ACC112 (cell line): Measurements from ENCODE around the gene DTYMK.

Experiments used
- H2AFZ ChIP-seq: fragments of 200-600 bp; sonication (generic); one replicate; pipeline ENCODE4 v1.6.0; 2017; ENCODE audit warnings: antibody characterized with exemption, low read length; ENCODE audit not compliant: unreplicated experiment
- H3K27ac ChIP-seq: fragments of 200-600 bp; sonication (generic); 2 replicates; pipeline ENCODE4 v1.5.1; 2014; ENCODE audit warnings: low read depth, mild to moderate bottlenecking, antibody characterized with exemption, low read length, moderate library complexity
- H3K27me3 ChIP-seq: fragments of 200-600 bp; sonication (generic); 2 replicates; pipeline ENCODE4 v1.6.1; 2014; ENCODE audit warnings: mild to moderate bottlenecking, antibody characterized with exemption, low read length, moderate library complexity, mixed read lengths; ENCODE audit not compliant: insufficient read depth
- H3K36me3 ChIP-seq: fragments of 200-600 bp; sonication (generic); 2 replicates; pipeline ENCODE4 v1.6.1; 2016; ENCODE audit warnings: mild to moderate bottlenecking, antibody characterized with exemption, low read length, moderate library complexity, mixed read lengths; ENCODE audit not compliant: insufficient read depth
- H3K4me1 ChIP-seq: fragments of 200-600 bp; sonication (generic); one replicate; pipeline ENCODE4 v1.6.1; 2016; ENCODE audit warnings: low read length, mixed read lengths; ENCODE audit not compliant: insufficient read depth, unreplicated experiment, control insufficient read depth
- H3K4me3 ChIP-seq: fragments of 200-600 bp; sonication (generic); 2 replicates; pipeline ENCODE4 v1.5.1; 2014; ENCODE audit warnings: mild to moderate bottlenecking, low read depth, low read length
- H3K79me2 ChIP-seq: fragments of 200-600 bp; sonication (generic); one replicate; pipeline ENCODE4 v1.6.0; 2016; ENCODE audit warnings: low read length; ENCODE audit not compliant: control insufficient read depth, unreplicated experiment, insufficient read depth

Gene DTYMK

DNA sequence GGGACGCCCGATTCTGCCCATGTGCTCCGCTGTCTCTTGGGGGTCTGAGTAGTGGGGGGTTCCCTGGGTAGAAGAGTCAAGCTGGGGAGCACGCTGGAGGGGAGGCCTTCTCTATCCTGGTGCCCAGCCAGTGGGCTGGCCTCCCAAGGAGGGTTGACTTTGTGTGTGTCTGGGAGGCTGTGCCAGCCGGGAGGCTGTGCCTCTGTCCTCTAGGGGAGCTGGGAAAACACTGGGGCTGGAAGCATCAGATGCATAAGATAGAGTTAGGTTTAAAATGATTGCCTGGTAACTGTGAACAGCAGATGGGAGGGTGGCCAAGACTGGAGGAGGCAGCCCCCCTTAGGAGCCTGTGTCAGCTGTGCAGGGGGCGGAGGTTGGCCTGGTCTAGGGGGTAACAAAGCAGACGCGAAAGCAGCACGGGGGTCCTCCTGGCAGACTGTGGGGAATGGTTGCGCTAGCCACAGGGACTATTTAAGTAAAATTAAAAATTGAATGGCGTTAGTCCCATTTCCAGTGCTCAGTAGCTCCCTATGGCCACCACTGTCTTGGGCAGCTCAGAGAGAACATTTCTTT, 16.5 kb upstream of the DTYMK start:
- peak overlapping the region; percentile 91 for H3K4me3 ChIP-seq
- H2AFZ ChIP-seq, result peak overlapping the region; percentile 23
- H3K4me1 ChIP-seq, result peaks cover 8% of the 10 kb centered on the region
- H3K79me2 ChIP-seq, result peaks cover 15% of the 10 kb centered on the region
- H3K27ac ChIP-seq, result no peak overlapping the region
- H3K36me3 ChIP-seq, result peaks cover 24% of the 10 kb centered on the region
- H3K27me3 ChIP-seq, result no peaks in the 10 kb centered on the region

- Histone ChIP-seq H3K79me2 (peaks cover 15% of the 10 kb centered on the region), H2AFZ (peak overlapping the region; percentile 23), H3K27ac (peak overlapping the region; percentile 85), H3K4me3 (peak overlapping the region; percentile 91), H3K27me3 (no peaks in the 10 kb centered on the region), H3K4me1 (peaks cover 8% of the 10 kb centered on the region), H3K36me3 (peaks cover 19% of the 10 kb centered on the region)
These were observed 15.8 kb upstream of the DTYMK start for GRCh38 chr2:241702155-241703031.

GRCh38 chr2:241701399-241702154, 15.0 kb upstream of the DTYMK start, which contains the start of gene ING5:
Gene ING5 (plus strand): TSS chr2:241702039. CDS start chr2:241702066, 27 bp downstream.
- peaks cover 15% of the 10 kb centered on the region for H3K79me2 ChIP-seq
- H2AFZ ChIP-seq, result peak within 1 kb of the TSS; percentile 38
- H3K4me3 ChIP-seq, result peak within 1 kb of the TSS; percentile 91
- peaks cover 14% of the 10 kb centered on the region for H3K36me3 ChIP-seq
- H3K4me1 ChIP-seq, result peaks cover 8% of the 10 kb centered on the region
- no peaks in the 10 kb centered on the region for H3K27me3 ChIP-seq
- H3K27ac ChIP-seq, result peak within 1 kb of the TSS; percentile 85

DNA sequence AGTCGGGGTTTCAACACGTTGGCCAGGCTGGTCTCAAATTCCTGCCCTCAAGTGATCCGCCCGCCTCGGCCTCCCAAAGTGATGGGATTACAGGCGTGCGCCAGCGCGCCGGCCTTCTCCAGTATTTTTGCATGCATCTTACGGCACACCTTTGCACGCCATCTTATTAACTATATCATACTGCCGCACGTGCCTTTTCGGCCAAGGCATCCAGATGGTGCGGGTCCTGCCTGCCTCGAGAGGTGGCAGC, 14.5 kb upstream of the DTYMK start:
- H3K4me1 ChIP-seq, result peaks cover 8% of the 10 kb centered on the region
- H2AFZ ChIP-seq, result peak overlapping the region; percentile 38
- peaks cover 10% of the 10 kb centered on the region for H3K36me3 ChIP-seq
- H3K27ac ChIP-seq, result peak overlapping the region; percentile 85
- H3K27me3 ChIP-seq, result no peaks in the 10 kb centered on the region
- H3K4me3 ChIP-seq, result peak overlapping the region; percentile 87
- peaks cover 15% of the 10 kb centered on the region for H3K79me2 ChIP-seq

- Histone ChIP-seq H2AFZ (no peak overlapping the region), H3K36me3 (no peaks in the 10 kb centered on the region), H3K79me2 (no peaks in the 10 kb centered on the region), H3K27ac (no peak overlapping the region), H3K27me3 (no peaks in the 10 kb centered on the region), H3K4me1 (peaks cover 18% of the 10 kb centered on the region), H3K4me3 (no peak overlapping the region)
These were observed 9.0 kb upstream of the DTYMK start for GRCh38 chr2:241695651-241696050.

DNA sequence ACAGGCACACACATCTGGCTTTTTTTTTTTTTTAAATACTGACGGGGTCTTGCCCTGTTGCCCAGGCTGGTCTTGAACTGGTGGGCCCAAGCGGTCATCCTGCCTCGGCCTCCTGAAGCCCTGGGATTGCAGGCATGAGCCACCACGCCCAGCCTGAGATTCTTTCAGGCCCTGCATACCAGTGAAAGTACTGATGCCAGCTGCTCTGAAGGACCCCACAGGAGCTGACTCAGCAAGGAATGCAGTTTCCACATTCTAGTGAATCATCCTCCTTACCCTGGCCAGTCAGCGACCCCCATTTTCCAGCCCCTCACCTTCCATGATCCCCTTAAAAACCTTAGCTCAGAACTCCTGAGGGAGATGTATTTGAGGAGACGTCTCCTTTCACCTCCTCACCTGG, 5.8 kb upstream of the DTYMK start:
- peaks cover 22% of the 10 kb centered on the region for H3K79me2 ChIP-seq
- H3K27me3 ChIP-seq, result no peaks in the 10 kb centered on the region
- no peak overlapping the region for H2AFZ ChIP-seq
- 0 out of 2 replicates have a peak overlapping the region, but pooled peaks have one; percentile 33 for H3K27ac ChIP-seq
- no peak overlapping the region for H3K4me3 ChIP-seq
- no peaks in the 10 kb centered on the region for H3K36me3 ChIP-seq
- peaks cover 21% of the 10 kb centered on the region for H3K4me1 ChIP-seq

DNA sequence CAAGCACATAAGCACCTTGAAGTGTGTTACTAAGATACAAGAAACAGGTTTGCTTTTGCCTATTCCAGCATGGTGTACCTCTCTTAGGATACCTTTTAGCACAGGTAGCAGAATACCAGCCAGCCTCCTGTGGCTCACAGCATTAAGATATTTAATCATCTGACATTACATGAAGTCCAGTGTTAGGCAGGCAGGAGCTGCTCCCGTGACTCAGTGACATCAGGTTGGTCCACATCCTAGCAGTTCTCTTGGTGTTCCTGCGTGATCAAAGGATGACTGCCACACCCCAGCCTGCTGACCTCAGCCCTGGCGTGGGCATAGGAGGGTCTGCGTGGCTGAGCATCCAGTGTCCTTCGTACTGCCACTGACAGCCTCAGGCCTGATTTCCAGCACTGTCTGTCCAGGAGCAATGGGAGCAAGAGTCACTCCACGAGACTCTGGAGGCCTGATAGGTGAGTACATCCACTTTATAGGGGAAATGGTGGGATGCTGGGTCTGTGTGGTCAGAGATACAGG, 3.6 kb upstream of the DTYMK start:
- no peaks in the 10 kb centered on the region for H3K36me3 ChIP-seq

DNA sequence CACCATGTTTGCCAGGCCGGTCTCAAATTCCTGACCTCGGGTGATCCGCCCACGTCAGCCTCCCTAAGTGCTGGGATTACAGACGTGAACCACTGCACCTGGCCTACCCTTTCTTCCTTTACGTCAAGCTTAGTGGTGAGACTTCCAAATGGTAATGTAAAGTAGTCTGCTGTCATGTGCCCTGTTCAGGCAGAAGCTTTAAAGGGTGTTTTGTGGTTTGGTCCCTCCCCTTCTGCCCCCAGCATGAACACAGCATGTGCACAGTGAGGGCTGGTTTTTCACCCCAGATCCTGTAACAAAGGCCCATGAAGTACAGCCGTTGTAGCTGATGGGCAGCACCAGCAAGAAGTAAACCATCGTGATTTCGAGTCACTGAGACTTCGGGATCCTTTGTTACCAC, 2.7 kb upstream of the DTYMK start:
- Histone ChIP-seq H2AFZ (no peak overlapping the region), H3K4me3 (no peak overlapping the region), H3K4me1 (peaks cover 25% of the 10 kb centered on the region), H3K36me3 (peaks cover under 1% of the 10 kb centered on the region; the same call in 1 of the 2 replicates), H3K27me3 (no peaks in the 10 kb centered on the region), H3K79me2 (peaks cover 48% of the 10 kb centered on the region), H3K27ac (no peak overlapping the region)

More for the DNA sequence above, 3.6 kb upstream of the DTYMK start:
- no peaks in the 10 kb centered on the region for H3K27me3 ChIP-seq
- no peak overlapping the region for H3K27ac ChIP-seq
- peaks cover 25% of the 10 kb centered on the region for H3K4me1 ChIP-seq
- peaks cover 40% of the 10 kb centered on the region for H3K79me2 ChIP-seq
- no peak overlapping the region for H3K4me3 ChIP-seq
- no peak overlapping the region for H2AFZ ChIP-seq

- peaks cover 10% of the 10 kb centered on the region; the same call in 1 of the 2 replicates for H3K36me3 ChIP-seq
- H3K27ac ChIP-seq, result peak overlapping the region; percentile 46
- peaks cover 20% of the 10 kb centered on the region for H3K4me1 ChIP-seq
- no peaks in the 10 kb centered on the region for H3K27me3 ChIP-seq
- peaks cover 57% of the 10 kb centered on the region for H3K79me2 ChIP-seq
- H3K4me3 ChIP-seq, result peak overlapping the region; percentile 100
- H2AFZ ChIP-seq, result peak overlapping the region; percentile 64
These were observed 328 bp downstream of the DTYMK start for GRCh38 chr2:241686324-241686649.

- Histone ChIP-seq H3K4me1 (peaks cover 21% of the 10 kb centered on the region), H3K36me3 (peaks cover 23% of the 10 kb centered on the region; the same call in 1 of the 2 replicates), H3K79me2 (peaks cover 37% of the 10 kb centered on the region), H2AFZ (no peak overlapping the region), H3K27ac (peak overlapping the region; percentile 72), H3K4me3 (peak overlapping the region; percentile 27; the same call in 1 of the 2 replicates), H3K27me3 (no peaks in the 10 kb centered on the region)
These were observed 5.6 kb downstream of the DTYMK start for GRCh38 chr2:241680827-241681599.
